GM18505 (cell line): ENCODE measurements around the gene CNOT10.

Source experiments
- ATAC-seq: cut with Tn5 transposase; IDR thresholded peaks from one replicate; pipeline ENCODE4 v1.9.1; 2021; ENCODE audit not compliant: unreplicated experiment
- POLR2A ChIP-seq: IDR thresholded peaks from 4 replicates; pipeline ENCODE4 v1.6.1; 2011; ENCODE audit warnings: borderline replicate concordance; ENCODE audit not compliant: insufficient read depth, insufficient read length; ENCODE audit errors: extremely low read depth

The CNOT10 gene

DNA sequence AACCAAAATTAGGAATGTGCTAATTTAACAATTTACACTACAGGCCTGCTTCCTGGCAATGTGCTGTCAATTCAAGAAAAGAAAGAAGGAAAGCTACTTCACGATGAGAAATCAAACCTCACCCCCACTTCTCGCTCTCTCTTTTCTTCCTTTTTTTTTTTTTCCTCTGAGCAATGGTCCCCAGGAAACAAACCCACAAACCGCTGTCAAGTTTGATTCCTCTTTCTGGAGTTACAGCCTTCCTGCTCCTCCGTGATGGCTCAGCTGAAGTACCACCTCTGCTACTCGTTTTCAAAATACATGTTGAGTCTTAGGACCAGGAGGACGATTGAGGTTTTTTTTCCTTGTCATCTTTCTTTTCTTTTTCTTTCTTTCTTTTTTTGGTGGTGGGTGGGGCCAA lies 129.4 kb downstream of the CNOT10 start:
- TF ChIP-seq POLR2A, result no peak
- ATAC-seq, result no peak

DNA sequence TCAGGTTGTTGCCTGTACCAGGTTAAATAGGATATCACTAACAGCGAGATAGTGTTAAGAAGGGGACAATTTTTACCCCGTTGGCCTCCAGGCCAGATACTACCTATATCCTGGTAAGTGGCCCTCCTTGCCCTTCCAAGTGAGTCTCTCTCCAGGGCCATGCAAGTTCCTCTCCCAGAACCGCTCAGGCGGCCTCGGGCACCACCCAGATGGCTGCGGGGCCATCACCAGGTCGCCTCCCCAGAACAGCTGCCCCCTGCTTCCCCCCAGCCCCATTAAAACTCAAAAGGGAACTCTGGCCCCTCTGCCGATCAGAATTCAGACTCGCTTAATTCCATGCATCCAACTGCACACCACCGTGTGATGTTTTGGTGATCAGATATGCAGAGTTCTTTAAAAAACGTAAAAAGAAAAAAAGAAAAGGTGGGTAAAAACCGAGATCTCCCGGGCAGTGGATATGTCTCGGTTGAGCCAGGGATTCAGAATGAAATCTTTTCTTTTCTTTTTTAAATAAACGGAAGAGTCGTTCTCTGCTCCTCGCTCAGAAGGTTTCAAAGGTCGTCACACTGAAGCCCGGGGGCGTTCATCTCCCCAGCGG lies 131.0 kb downstream of the CNOT10 start:
- no peak for TF ChIP-seq POLR2A
- no peak for ATAC-seq

GRCh38 chr3:32816439-32817256 lies 131.7 kb downstream of the CNOT10 start:
- TF ChIP-seq POLR2A, result no peak
- no peak for ATAC-seq

- TF ChIP-seq POLR2A, result no peak
- no peak for ATAC-seq
Measured at GRCh38 chr3:32817257-32817557, 132.2 kb downstream of the CNOT10 start.

- no peak for ATAC-seq
- TF ChIP-seq POLR2A, result no peak
Measured at GRCh38 chr3:32817558-32818228, 132.7 kb downstream of the CNOT10 start, which contains the start of gene TRIM71. TSS of gene TRIM71 (plus strand) at chr3:32817997. CDS start at chr3:32818081, 84 bp downstream.

GRCh38 chr3:32818229-32818969 lies 133.4 kb downstream of the CNOT10 start:
- no peak for ATAC-seq
- TF ChIP-seq POLR2A, result no peak

DNA sequence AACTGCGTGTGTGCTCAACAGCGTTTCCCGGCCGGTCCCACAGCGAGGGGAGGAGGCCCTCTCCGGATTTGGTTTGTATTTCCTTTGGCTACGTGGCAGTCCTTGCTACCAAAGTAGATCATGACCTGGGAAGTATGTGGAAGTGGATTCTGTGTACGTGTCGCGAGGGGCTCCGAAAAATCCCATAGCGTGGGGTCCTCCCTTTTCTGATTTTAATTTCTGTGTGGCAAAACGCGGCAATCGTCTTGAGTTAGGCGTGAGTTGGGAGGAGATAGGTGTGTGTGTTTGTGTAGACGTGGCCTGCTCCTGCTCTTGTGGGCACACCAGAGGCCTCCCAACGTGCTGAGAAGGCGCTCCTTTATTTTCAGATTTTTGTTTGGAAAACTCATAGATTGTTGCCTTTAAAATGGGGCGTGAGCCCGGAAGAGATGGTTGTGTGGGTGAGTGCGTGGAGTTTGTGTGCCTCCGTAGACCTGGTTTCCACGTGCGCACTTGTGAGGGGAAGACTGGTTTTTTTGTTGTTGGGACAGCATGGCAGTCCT lies 134.1 kb downstream of the CNOT10 start:
- no peak for ATAC-seq
- TF ChIP-seq POLR2A, result no peak

- ATAC-seq, result no peak
- no peak for TF ChIP-seq POLR2A
Measured at GRCh38 chr3:32819551-32820348, 134.8 kb downstream of the CNOT10 start.

GRCh38 chr3:32820430-32820829 lies 135.4 kb downstream of the CNOT10 start:
- no peak for TF ChIP-seq POLR2A
- ATAC-seq, result no peak

GRCh38 chr3:32820971-32821685 lies 136.1 kb downstream of the CNOT10 start:
- no peak for TF ChIP-seq POLR2A
- ATAC-seq, result no peak

- TF ChIP-seq POLR2A, result no peak
- no peak for ATAC-seq
Measured at GRCh38 chr3:32821686-32822296, 136.8 kb downstream of the CNOT10 start.

DNA sequence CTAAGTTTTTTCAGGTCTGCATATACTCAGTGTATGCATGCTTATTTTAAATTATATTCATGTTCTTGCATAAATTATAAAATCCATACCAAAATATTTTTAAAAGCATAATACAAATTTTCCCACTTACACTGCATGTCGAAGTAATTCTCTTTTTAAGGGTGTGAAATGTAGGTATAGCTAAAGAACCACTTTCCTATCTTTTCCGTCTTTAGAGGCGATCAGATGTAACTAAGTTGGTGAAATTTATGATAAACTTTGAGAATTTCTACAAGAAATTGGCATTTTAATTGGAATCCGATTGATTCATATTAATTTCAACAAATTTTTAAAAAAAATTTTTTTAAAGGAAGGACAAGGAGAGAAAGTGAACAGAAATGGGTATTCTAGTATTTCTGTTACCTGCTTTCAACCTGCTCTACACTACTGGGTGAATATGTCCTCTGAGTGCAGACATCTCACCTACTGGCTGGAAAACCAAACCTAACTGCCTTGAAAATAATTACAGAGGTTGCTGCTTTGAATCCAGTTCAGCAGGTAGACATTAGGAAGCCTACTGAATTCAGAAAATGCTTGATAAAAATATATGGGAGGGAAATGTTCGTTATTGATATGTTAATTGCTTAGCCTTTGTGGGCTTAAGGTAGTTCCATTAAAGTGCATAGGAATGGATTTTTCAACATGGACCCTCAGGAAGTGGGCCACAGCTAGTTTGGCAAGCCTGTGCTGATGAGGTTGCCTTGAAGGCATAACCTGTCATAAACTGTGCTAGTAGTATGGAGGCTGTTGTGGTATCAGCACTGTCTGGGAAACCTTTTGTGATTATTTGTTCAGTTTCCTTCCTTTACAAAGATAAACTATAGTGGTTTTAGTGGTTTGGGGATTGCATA lies 137.9 kb downstream of the CNOT10 start:
- no peak for ATAC-seq
- no peak for TF ChIP-seq POLR2A
